GM23338 (cell line): Measurements from ENCODE around the gene MAGI3. TPM values are rescaled to one million over a fixed set of nuclear protein-coding genes. Genes with fewer than 3 reads are reported as not detected.

Source experiments
- ATAC-seq: fragments of 200-7000 bp; cut with Tn5 transposase; 3 replicates; pipeline ENCODE4 v1.9.1; 2020
- DNase-seq: peaks from one replicate; pipeline ENCODE4 v3.0.0-alpha.2; 2015; ENCODE audit warnings: low spot score
- H2AFZ ChIP-seq: fragments of 200-600 bp; sonication (generic); 2 replicates; pipeline ENCODE4 v1.8.0; 2016; ENCODE audit warnings: antibody characterized with exemption, mild to moderate bottlenecking, moderate library complexity
- H3F3A ChIP-seq: fragments of 200-600 bp; sonication (generic); replicated peaks from 2 replicates; pipeline ENCODE4 v1.8.0; 2017; ENCODE audit warnings: antibody characterized with exemption, mixed run types, low read depth
- H3K27ac ChIP-seq: fragments of 200-600 bp; sonication (generic); 2 replicates; pipeline ENCODE4 v1.6.1; 2016; ENCODE audit warnings: low read depth
- H3K27me3 ChIP-seq: fragments of 200-600 bp; sonication (generic); 2 replicates; pipeline ENCODE4 v1.8.0; 2016; ENCODE audit warnings: mild to moderate bottlenecking, mixed run types, moderate library complexity; ENCODE audit not compliant: insufficient read depth
- H3K36me3 ChIP-seq: fragments of 200-600 bp; sonication (generic); 2 replicates; pipeline ENCODE4 v1.8.0; 2016; ENCODE audit warnings: mild to moderate bottlenecking; ENCODE audit not compliant: insufficient read depth
- H3K4me1 ChIP-seq: fragments of 200-600 bp; sonication (generic); 2 replicates; pipeline ENCODE4 v1.8.0; 2016; ENCODE audit warnings: mild to moderate bottlenecking, moderate library complexity; ENCODE audit not compliant: insufficient read depth
- H3K4me2 ChIP-seq: fragments of 200-600 bp; sonication (generic); 2 replicates; pipeline ENCODE4 v1.7.1; 2017; ENCODE audit warnings: mixed run types
- H3K4me3 ChIP-seq: fragments of 200-600 bp; sonication (generic); 2 replicates; pipeline ENCODE4 v1.6.1; 2016; ENCODE audit warnings: mixed run types
- H3K79me2 ChIP-seq: fragments of 200-600 bp; sonication (generic); replicated peaks from 2 replicates; pipeline ENCODE4 v1.8.0; 2017; ENCODE audit warnings: mild to moderate bottlenecking; ENCODE audit not compliant: insufficient read depth
- H3K9me2 ChIP-seq: fragments of 200-600 bp; sonication (generic); 2 replicates; pipeline ENCODE4 v1.8.0; 2017; ENCODE audit not compliant: insufficient read depth
- H4K20me1 ChIP-seq: fragments of 200-600 bp; sonication (generic); replicated peaks from 2 replicates; pipeline ENCODE4 v1.8.0; 2017; ENCODE audit warnings: mild to moderate bottlenecking; ENCODE audit not compliant: insufficient read depth
- H3K27ac Mint-ChIP-seq: 2 replicates; pipeline ENCODE4 v1.8.0; 2020; ENCODE audit warnings: inconsistent platforms, mild to moderate bottlenecking, moderate library complexity, mixed read lengths
- H3K27me3 Mint-ChIP-seq: 3 replicates; pipeline ENCODE4 v1.8.0; 2022; ENCODE audit warnings: low read depth, mild to moderate bottlenecking, moderate library complexity, mixed read lengths, inconsistent platforms; ENCODE audit not compliant: insufficient read depth, poor library complexity
- H3K36me3 Mint-ChIP-seq: 3 replicates; pipeline ENCODE4 v1.8.0; 2021; ENCODE audit warnings: low read depth, mild to moderate bottlenecking, inconsistent platforms, moderate library complexity, mixed read lengths
- H3K4me1 Mint-ChIP-seq: 3 replicates; pipeline ENCODE4 v1.8.0; 2020; ENCODE audit warnings: mild to moderate bottlenecking, inconsistent platforms, mixed read lengths
- H3K4me3 Mint-ChIP-seq: 3 replicates; pipeline ENCODE4 v1.8.0; 2021; ENCODE audit warnings: moderate library complexity, mild to moderate bottlenecking, inconsistent platforms, mixed read lengths
- H3K9me3 Mint-ChIP-seq: 3 replicates; pipeline ENCODE4 v1.8.0; 2020; ENCODE audit warnings: moderate library complexity, mild to moderate bottlenecking, inconsistent platforms, mixed read lengths
- EZH2 ChIP-seq: fragments of 200-600 bp; sonication (generic); IDR thresholded peaks from one replicate; pipeline ENCODE4 v1.8.0; 2017; ENCODE audit warnings: antibody characterized with exemption, mild to moderate bottlenecking, low read depth; ENCODE audit not compliant: unreplicated experiment
- EZH2phosphoT487 ChIP-seq: fragments of 200-600 bp; sonication (generic); IDR thresholded peaks from one replicate; pipeline ENCODE4 v1.8.1; 2018; ENCODE audit warnings: antibody characterized with exemption; ENCODE audit not compliant: unreplicated experiment
- POLR2AphosphoS5 ChIP-seq: IDR thresholded peaks from 2 replicates; pipeline ENCODE4 v1.6.1; 2016; ENCODE audit warnings: antibody characterized with exemption, low read depth
- REST ChIP-seq: IDR thresholded peaks from one replicate; pipeline ENCODE4 v1.6.1; 2018; ENCODE audit warnings: antibody characterized with exemption; ENCODE audit not compliant: unreplicated experiment
- ZNF462 ChIP-seq: fragments of 250-450 bp; sonication (Bioruptor Pico); IDR thresholded peaks from 2 replicates; pipeline ENCODE4 v1.5.0; 2020; ENCODE audit warnings: mild to moderate bottlenecking, moderate library complexity
- polyA plus RNA-seq: library from polyadenylated mRNA; unstranded; fragments of >200 nt; fragmentation: Nextera tagmentation; extraction: Ambion mirVana; gene quantifications from 2 replicates; pipeline ENCODE4 v1.2.1, GENCODE V29; 2016
- total RNA-seq: library from RNA; depleted of rRNA; stranded (reverse); fragments of >200 nt; shearing (Covaris generic); gene quantifications from 2 replicates; pipeline ENCODE4 v1.2.3, GENCODE V29; 2014

MAGI3 gene
- total and polyA plus RNA-seq, 2 experiments from 2014 or later: 3.9 to 10.0 TPM

- no peak for TF ChIP-seq ZNF462 (CRISPR knock-in tag)
Observed at GRCh38 chr1:113442131-113442530, 51.8 kb downstream of the MAGI3 start (continued).

DNA sequence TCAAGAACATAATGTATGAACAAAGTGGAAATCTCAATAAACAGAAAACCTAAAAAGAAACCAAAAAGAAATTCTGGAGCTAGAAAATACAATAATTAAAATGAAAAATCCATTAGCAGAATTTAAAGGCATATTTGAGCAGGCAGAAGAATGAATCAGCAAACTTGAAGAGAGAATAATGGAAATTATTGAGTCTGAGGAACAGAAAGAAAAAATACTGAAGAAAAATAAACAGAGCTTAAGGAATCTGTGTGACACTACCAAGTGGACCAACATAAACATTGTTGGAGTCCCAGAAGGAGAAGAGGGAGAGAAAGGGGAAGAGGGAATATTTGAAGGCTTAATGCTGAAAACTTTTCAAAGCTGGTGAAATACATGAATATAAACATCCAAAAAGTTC, 54.5 kb downstream of the MAGI3 start:
- Mint-ChIP-seq H3K36me3 (peaks cover 10% of the 10 kb centered on the region), H3K4me3 (no peak overlapping the region), H3K4me1 (peaks cover 14% of the 10 kb centered on the region), H3K27ac (peak overlapping the region; percentile 22), H3K27me3 (no peaks in the 10 kb centered on the region), H3K9me3 (peaks cover 7% of the 10 kb centered on the region; the same call in 2 of the 3 replicates)
- H3K27ac ChIP-seq: no peak overlapping the region
- no peaks in the 10 kb centered on the region for H3F3A ChIP-seq
- H3K4me1 ChIP-seq: no peaks in the 10 kb centered on the region
- no peaks in the 10 kb centered on the region for H3K79me2 ChIP-seq
- DNase-seq (no peak), ATAC-seq (no peak)
- no peak overlapping the region for H2AFZ ChIP-seq
- H3K4me3 ChIP-seq: no peak overlapping the region
- no peaks in the 10 kb centered on the region for H4K20me1 ChIP-seq
- no peaks in the 10 kb centered on the region for H3K27me3 ChIP-seq
- H3K9me2 ChIP-seq: no peaks in the 10 kb centered on the region
- H3K4me2 ChIP-seq: no peak overlapping the region
- H3K36me3 ChIP-seq: no peaks in the 10 kb centered on the region
- no peak for TF ChIP-seq ZNF462 (CRISPR knock-in tag)
- TF ChIP-seq POLR2AphosphoS5: no peak
- TF ChIP-seq EZH2phosphoT487: no peak
- no peak for TF ChIP-seq REST
- TF ChIP-seq EZH2: no peak
